HG03280 (cell line): ENCODE measurements around the gene CARS2.
"Not testable (repeated sequence)": the region's sequence is repeated elsewhere in the genome, so short reads cannot be mapped to it uniquely, and the experiment has no call there.

Source experiments
- ATAC-seq: cut with Tn5 transposase; IDR thresholded peaks from one replicate; pipeline ENCODE4 v1.9.1; 2021; ENCODE audit warnings: mild to moderate bottlenecking, moderate library complexity; ENCODE audit not compliant: unreplicated experiment

The CARS2 gene

GRCh38 chr13:110620596-110620995 is 85.3 kb downstream of the CARS2 start:
- no peak for ATAC-seq

- ATAC-seq, result no peak
Observed at GRCh38 chr13:110618780-110619179, 87.1 kb downstream of the CARS2 start.

GRCh38 chr13:110618167-110618566 is 87.7 kb downstream of the CARS2 start:
- ATAC-seq, result no peak

- ATAC-seq, result no peak
Observed at GRCh38 chr13:110617321-110618072, 88.4 kb downstream of the CARS2 start.

- ATAC-seq, result peak; percentile 36
Observed at GRCh38 chr13:110616103-110617101, 89.5 kb downstream of the CARS2 start.

- ATAC-seq, result peak; percentile 70
Observed at GRCh38 chr13:110615322-110616102, 90.4 kb downstream of the CARS2 start, which contains the start of gene NAXD. Gene NAXD, plus strand, starts transcription at chr13:110615545. Its CDS starts 57 bp downstream, at chr13:110615602.

- ATAC-seq, result no peak
Observed at GRCh38 chr13:110615005-110615321, 91.0 kb downstream of the CARS2 start.

GRCh38 chr13:110610955-110611595 is 94.8 kb downstream of the CARS2 start:
- peak; percentile 49 for ATAC-seq

GRCh38 chr13:110607675-110608224 is 98.2 kb downstream of the CARS2 start:
- ATAC-seq, result no peak

- ATAC-seq, result not testable (repeated sequence)
Observed at GRCh38 chr13:110606281-110606680, 99.6 kb downstream of the CARS2 start.

- ATAC-seq, result no peak
Observed at GRCh38 chr13:110605132-110605531, 100.8 kb downstream of the CARS2 start.

GRCh38 chr13:110600980-110601379 is 104.9 kb downstream of the CARS2 start:
- ATAC-seq, result no peak

GRCh38 chr13:110600261-110600819 is 105.6 kb downstream of the CARS2 start:
- no peak for ATAC-seq

GRCh38 chr13:110597041-110597689 is 108.8 kb downstream of the CARS2 start:
- no peak for ATAC-seq

- ATAC-seq, result peak; percentile 84
Observed at GRCh38 chr13:110593430-110594130, 112.3 kb downstream of the CARS2 start.

- no peak for ATAC-seq
Observed at GRCh38 chr13:110592665-110593064, 113.3 kb downstream of the CARS2 start.
